NCI-H1436 (cell line): ENCODE results near the gene FSCN2.

Source experiments
- DNase-seq: peaks from one replicate; lab custom pipeline; 2025; lab: John Stamatoyannopoulos, UW

FSCN2 gene

DNA sequence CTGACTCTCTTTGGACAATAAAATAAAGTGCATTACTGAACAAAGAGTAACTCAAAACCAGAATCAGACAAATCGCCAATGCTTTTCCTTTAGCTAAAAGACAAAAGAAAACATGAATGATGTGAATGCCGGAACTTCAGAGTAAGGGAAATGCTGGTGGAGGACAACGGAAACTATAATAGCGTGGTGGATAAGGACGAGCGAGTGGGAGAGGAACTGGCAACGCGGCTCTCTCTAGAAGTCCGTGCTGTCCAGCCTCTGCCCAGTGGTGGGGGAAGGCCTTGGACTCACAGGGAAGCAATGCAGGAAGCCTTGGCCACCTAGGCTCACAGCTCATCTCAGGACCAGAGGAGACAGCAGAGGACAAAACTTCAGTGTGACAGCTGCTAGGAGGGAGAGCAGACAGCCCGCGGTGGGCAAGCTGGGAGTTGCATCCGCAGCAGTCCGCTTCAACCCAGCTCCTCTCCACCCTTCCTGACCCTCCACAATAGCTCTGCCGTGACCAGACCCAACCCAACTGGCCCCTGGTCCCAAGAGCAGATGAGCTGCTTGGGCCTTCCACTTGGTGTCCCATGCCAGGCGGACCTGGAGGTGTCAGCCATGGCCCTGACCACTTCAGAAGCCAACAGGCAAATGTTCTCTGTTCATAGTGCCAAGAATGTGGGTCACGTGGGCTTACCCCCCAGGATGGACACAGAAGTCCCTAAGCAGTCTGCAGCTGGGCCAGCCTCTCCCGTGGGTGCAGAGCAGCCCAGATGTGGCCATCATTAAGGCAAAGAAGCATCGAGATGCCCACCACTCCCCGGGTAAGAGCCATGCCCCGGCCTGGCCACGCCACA is 29.3 kb downstream of the FSCN2 start:
- DNase-seq, result no peak

DNA sequence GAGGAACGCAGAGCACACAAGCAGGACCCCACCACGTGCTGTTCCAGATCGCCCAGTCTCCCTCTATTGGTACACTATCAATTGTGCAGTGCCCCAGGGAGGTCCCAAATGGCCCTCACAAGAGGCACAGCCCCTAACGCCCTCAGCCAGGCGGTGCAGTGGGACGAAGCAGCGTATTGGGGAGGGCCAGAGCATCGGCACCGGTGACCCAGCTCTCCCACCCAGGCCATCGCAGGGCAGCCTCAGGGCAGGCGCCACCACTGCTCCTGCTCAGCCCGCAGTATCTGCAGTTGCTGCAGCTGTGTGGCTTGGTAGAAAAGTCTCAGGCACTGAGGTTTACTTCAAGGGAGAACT is 29.9 kb downstream of the FSCN2 start:
- DNase-seq, result no peak

DNA sequence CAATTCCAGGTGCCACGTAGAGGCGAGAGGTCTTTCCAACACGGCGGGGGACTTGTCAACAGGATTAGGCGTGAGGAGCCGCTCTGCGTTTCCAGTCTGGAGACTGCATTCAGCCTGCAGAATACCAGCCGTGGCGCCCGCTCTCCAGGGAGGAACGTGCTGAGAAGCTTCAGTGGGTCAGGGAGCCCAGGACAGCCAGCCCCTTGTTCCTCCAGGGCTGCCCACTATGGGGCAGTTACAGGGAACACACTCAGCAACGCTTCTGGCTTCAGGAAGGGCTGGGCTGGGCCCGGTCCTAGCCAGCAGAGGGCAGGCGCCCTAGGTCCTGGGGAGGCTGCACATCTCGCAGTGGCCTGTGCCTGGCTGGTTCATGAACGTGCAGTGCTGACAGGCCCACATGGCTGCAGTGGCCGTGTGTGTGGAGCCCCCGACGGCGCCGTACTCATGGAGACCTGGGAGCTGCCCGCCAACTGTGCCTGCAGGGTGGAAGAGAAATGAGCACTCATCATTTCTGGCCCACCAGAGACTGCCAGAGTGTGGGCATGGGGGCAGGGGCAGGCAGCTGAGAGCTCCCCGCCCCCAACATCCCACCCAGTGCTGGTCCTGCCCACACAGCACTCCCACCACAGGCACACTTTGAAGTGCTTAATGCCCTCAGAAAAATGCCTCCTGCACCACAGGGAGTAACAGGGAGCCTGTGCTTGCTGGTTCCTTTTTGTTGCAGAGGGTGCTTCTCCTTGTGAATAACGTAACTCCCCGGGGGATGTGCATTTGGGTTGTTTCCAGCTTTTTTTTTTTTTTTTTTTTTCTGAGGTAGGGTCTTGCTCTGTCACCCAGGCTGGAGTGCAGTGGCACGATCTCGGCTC is 31.0 kb downstream of the FSCN2 start:
- DNase-seq, result no peak

DNA sequence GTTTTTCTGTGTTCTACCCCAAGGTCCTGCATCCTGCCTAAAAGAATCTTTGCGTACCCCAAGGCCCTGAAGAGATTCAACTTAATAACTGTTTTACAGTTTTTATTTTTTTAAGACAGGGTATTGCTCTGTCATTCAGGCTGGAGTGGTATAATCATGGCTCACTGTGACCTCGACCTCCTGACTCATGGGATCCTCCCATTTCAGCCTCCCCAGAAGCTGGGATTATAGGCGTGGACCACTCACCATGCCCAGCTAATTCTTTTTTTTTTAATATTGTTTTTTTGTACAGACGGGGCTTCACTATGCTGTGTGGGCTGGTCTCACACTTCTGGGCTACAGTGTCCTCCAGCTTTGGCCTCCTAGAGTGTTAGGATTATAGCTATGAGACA is 33.3 kb downstream of the FSCN2 start:
- no peak for DNase-seq

DNA sequence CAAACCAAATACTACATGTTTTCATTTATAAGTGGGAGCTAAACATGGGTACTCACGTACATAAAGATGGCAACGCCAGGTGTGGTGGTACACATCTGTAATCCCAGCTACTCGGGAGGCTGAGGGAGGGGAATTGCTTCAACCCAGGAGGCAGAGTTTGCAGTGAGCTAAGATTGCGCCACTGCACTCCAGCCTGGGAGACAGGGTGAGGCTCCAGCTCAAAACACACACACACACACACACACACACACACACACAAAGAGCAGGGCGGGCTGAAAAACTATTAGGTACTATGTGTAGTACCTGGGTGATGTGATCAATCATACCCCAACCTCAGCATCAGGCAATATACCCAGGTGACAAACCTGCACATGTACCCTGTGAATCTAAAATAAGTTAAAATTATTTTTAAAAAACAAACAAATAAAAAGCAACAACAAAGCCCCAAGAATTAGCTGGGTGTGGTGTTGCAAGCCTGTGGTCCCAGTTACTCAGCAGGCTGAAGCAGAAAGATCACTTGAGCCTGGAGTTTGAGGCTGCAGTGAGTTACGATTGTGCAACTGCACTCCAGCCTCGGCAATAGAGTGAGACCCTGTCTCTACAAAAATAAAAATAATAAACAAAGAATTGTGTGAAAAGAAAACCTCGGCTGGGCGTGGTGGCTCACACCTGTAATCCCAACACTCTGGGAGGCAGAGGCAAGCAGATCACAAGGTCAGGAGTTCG is 35.8 kb downstream of the FSCN2 start:
- no peak for DNase-seq

DNA sequence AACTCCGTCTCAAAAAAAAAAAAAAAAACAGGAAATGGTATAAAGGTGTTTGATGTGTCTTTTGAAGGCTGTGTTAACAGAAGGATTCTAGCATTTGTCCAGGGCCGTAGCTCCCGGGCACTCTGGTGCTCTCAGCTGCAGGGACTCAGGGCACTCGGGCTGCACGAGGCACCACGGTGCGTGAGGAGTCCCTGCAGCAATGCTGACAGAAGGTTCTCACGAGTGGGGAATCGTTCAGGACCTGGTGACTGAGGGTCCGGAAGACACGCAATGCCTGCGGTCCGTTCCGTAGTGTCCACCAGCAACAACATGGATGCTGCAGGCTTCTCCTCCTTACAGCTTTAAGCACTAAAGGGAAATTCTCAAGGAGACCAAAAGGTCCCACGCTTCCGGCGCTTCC is 36.6 kb downstream of the FSCN2 start:
- DNase-seq, result no peak

DNA sequence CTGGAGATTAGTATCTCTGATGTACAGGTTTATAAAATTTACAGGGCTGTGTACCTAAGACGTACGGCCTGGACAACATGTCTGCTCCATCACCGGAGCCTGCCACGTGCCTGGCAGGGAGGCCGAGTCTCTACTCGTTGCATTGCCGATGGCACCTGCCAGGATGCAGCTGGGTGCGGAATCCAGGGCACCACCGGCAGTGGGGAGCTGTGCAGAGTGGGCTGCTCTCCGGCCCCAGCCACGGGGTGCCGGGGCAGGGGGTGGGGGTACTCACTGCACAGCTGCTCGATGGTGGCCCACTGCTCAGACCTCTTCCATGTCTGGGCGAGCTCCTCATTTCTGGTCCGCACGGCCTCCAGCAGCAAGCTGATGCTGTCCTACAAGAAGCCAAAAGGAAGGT is 37.1 kb downstream of the FSCN2 start:
- no peak for DNase-seq

DNA sequence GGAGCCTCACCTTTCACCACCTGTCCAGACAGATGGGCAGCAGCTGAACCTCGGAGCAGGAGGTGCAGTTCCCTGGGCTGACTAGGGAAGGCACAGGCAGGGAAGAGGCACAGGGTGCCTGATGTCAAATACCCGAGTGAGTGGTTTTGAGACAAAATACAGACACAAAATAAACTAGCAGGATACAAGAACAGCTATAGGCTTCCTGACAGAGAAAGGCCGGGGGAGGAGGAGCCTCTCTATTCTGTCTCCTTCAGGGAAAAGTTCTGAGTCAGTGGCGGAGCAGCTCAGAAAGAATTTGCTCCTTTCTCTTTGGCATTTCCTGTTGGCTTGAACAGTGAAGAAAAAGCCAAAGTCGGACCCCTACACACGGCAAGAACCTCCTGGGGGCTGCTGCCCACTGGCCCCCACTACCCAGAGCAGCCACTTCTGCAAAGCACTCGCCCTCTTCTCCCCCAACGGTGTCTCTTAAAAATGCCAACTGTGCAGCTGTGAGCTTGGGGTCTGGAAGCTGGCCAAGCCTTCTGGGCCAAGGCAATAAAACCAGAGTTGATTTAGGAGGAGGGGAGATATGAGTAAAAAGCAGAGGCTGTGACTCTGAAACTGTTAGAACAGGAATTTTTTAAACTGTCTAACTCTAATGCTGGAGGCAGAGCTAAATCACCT is 38.4 kb downstream of the FSCN2 start:
- no peak for DNase-seq

DNA sequence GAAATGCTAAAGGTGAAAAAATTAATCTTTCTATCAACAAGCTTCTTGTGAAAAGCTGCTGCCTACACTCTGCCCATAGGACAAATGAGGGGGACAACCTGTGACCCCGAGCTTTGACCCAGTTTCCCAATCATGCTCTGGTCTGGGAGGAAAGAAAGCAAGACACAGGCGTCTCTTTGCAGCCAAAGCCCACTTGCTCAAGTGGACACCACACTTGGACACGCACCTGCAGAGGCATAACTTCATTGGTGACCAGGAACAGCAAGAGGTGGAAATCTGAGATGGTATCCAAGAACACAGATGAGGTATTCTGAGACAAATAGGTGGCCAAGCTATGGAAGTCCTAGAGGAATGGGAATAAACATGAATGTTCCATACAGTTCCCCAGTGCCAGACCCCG is 39.0 kb downstream of the FSCN2 start:
- no peak for DNase-seq

DNA sequence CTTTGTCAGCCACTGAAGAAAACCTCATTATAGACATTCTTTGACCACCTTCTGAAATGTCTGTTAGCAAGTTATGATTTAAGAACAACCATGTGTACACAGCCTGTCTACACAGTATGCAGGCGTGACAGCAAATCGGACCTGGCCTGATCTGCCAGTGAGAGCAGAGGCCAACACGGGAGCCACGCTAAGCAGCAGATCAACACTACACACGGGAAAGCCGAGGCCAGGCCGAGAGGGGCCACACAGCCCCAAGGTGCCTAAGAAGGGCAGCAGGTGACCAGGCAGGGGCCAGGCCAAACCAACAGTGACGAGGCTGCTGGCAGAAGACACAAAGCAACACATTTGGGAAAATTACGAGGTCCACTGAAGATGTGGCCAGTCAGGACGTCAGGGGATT is 40.2 kb downstream of the FSCN2 start:
- no peak for DNase-seq

DNA sequence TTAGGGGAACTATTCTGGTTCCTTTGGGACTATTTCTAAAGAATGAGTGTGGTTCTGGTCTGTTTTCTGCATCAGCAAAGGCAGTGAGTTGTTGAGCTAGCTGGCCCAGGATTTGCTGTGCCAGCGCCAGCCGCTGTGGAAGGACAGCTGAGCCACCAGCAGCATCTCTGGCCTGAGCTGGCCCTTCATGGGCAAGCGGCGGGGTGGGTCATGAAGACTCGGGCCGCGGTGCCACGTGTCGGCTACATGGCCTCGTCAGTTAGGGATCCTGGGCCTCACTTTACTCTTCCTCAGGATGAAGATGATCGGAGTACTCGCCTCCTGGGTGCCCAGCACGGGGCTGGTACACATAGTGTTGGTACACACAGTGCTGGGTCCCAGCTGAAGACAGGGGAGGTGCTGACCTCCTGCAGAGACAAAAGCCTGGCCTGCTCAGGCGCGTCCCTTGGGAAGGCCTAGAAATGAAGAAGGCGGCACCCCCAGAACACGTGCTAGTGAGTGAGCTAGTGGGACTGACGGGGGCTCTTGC is 41.9 kb downstream of the FSCN2 start:
- DNase-seq, result no peak

DNA sequence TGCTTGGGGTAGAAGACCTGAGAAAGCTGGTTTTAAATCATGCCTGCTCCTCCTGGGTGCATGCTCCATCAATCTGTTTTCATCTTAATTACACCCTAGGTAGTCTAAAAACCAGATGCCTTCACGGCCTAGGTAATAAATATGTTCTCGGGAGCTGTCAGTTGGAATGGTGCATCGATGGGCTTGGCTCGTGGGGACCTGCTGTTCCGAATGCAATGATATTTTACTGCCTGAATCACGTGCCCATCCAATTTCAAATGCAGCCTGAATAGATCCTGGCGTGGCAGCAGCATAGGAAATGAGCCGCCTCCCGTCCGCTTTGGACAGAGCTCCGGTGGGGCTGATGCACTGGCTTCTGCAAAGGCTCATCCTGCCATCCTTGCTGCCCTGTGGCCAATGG is 42.8 kb downstream of the FSCN2 start:
- no peak for DNase-seq

DNA sequence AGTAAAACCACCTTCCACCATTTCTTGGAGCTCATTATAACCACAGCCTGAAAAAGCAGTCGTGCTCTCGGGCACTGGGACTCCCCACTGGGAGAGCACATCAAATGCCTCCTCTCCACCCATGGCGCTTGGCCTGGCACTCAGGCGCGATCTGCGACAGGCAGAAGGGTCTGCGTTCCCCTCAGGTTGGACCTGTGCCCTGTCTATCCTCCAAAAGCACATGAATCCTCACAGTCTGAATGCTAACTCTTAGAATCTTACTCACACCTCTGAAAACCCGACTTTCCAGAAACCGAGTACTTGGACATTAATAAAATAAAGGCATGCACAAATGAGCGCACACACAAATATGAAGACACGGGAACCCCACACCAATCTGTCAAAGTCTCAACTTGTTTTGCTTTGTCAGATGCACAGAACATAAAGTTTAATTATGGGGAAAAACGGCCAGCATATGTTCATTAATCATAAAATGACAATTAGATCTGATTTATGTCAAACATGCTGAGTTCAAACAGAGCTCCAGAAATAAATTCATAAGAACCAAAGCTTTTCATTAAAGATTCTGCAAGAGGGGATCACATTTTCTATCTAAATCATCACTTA is 44.5 kb downstream of the FSCN2 start:
- no peak for DNase-seq

DNA sequence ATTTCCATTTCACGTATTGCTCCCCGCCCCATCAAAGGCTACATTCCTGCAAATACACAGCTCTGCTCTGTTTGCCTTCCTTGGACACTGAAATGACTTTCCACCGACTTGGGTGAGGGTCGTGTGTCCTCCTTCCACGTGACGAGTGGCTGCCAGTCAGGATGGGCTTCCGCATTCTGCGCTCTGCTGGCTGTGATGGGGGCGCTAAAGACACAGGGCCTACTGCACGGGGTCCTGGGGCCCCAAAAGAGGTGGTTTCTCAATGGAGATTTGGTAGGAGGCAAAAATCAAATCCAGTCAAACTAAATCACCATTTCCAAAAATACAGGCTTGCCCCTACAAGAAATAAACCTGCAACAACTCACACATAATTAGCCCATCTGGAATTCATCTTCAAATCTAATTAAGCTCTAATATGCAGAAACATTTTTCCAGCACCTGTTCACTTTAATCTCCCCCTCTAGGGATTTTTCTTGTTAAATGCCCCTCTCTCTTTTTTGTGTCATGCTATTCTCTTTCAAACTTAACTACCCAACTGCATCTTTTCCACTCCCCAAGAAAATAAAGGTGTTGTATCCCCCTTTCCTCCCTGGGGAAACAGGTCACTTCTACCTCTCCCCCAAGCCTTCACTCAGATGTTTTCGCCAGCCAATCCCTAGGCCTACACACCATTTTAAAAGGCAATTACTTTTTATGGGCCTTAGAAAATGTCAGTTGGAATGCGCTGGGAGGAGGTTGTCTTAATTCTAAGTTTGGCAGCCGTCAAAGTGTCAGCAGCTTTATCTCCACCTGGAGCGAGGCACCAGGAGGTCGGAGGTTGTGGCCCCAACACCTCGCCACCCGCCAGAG is 45.8 kb downstream of the FSCN2 start:
- peak; percentile 33 for DNase-seq

DNA sequence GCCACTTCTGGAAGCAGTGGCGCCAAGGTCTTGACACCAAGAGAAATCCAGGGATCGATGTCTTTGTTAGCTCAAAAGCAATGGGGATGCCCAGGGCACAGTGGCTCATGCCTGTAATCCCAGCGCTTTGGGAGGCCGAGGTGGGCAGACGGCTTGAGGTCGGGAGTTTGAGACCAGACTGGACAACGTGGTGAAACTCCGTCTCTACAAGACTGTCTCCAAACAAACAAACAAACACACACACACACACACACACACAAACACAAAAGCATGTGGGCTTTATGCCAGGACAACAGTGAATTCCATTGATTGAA is 46.4 kb downstream of the FSCN2 start:
- no peak for DNase-seq

DNA sequence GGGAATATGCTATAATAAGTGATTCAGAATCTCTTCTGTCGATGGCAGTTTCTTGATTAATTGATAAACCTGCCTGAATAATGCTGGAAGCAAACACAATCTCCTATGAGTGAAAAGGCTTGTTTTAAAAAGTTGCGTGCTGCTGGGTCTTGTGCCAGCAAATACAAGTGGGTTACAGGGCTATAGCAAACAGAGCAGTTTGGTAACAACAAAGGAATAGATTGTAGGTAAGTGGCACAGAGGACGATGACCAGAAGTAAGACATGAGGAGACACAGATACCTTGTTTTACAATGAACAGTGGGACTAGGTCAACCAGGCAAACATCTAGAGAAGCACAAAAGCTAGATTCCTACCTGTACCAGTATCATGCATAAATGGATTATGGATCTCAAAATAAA is 47.7 kb downstream of the FSCN2 start:
- no peak for DNase-seq

DNA sequence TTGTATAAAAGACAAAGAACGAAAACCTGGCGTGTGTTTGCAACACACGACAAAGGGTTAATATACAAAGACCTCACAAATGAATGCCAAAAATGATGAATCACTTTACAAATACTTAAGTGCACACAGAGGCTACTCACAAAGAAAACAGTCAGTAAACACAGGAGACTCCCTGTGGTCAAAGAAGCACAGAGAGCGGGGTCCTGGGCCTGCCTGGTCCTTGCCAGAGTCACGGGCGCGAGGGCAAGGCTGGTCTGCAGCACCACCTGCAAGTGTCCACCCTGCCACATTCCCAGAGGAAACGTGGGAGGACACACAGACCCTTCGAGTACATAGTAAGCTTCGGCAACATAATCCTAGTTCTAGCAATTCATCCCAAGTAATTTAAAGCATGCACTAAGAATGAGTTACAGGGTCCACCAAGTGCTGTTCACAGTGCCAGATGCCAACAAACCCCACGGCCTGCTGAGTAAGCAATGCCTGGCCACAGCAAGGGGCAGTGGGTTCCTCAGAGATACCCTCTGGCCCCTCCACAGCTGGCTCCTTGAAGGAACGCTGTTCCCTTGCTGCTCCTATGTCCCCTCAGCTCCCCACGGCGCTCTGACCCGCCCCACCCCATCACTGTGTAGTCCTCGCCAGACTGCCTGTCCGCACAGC is 48.6 kb downstream of the FSCN2 start:
- no peak for DNase-seq

DNA sequence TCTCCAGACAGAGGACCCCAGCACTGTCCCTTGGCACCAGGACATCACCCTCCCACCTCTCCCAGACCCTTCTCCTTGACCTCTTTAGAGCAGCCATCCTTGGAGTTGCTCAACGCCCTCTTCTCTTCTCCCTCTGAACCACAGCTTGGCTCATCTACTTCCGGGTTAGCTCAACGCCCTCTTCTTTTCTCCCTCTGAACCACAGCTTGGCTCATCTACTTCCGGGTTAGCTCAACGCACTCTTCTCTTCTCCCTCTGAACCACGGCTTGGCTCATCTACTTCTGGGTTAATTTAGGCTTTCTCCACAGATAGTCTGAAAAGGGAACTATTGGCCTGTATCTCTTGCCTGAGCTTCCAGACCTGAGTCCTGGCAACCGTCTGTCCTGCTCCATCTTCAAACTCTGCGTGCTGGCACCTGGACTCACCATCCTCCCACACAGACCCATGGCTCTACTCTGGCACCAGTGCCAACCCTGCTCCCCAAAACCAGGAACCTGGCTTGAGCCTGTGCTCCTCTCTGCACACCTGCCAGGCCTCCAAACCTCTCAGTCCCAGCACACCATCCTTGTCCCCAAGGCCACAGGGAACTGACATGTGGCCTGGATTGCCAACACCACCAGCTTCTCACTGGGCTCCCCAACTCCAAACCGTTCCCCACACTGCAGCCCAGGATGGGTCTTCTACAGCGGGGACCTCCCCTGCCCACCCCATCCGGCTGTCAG is 49.3 kb downstream of the FSCN2 start:
- no peak for DNase-seq

DNA sequence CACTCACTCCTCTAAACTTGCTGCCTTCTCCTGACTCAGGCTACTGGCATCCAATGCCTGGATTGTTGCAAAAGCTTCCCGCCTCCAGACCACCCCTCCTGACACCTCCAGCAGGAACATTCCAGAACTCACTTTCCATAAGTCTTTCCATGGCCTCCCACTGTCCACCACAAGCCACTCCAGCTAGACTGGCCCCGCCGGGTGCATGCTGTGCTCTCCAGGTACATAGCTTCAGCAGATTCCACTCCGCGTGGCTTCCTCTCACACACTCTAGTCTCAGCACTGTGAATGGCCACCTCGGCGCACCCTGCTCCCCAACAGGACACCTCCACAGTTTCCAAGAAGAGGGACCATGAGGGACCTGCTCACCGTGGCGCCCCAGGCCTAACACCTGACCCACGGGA is 49.9 kb downstream of the FSCN2 start:
- DNase-seq, result no peak
